ENCODE data around the gene DYRK3. TPM values are rescaled to one million over a fixed set of nuclear protein-coding genes. Genes with fewer than 3 reads are reported as not detected.

The DYRK3 gene
- total RNA-seq, 1 donor from 2014 or later: 9.5 TPM

DNA sequence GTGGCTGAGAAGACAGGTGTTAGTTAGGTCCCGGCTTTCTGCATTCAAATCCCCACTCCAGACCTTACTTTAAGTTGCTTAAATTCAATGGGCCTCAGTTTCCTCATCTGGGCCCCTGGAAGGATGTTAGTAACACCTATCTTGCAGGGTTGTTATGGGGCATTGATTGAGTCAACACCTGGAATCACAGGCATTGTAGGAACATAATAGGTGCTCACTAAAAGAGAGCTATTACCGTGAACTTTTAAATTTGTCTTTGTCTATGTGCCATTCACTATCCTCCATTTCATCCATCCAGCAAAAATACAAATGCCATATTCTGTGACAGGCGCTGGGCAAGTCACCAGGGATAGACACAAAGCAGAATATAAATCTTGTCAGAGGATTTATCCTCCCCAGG lies 38.9 kb downstream of the DYRK3 start:
- no peak for ATAC-seq
- intact Hi-C loops (cut with DNase I): no loop called here

DNA sequence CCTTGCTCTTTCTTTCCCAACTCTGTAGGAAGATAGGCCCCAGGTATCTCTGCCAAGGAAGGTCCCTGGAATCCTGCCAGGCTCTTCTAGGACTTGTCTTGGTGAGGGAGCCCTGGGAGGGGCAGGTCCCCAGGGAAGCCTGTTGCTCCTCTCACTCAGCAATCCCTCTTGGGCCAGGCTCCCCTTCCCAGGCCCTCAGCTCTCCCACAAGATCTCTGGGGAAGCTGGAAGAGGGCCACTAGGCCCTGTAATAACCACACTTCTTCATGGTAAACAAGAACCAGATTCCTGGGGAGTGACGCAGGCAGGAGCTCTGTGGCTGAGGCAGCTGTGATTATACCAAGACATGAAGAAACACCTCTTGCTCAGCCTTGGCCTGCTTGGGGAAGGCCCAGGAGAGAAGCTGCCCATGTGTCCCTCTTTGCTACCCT lies 39.4 kb downstream of the DYRK3 start:
- DNase-seq (ENCODE audit: low spot score) (peak; percentile 68), ATAC-seq (peak; percentile 64)
- intact Hi-C loops (cut with DNase I): no loop called here

More for the DNA sequence above, 38.9 kb downstream of the DYRK3 start:
- DNase-seq (ENCODE audit: low spot score): no peak

DNA sequence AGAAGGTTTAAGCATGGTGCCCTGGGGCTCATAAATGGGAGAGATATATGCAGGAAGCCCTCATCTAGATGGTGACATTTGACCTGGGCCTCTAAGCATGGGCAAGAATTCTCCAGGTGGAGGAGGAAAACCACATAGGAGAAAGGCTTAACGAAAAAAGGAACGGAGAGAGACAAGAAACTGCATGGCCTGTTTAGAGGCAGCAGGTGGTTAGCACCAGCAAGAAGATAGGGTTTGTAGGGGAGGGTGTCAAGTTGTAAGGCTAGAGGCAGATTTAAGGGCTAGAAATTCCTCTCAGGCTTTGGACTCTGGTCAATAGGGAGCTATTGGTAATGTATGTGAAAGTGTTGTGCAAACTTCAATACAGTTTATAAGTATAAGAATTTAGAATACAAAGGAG lies 41.2 kb downstream of the DYRK3 start:
- DNase-seq (ENCODE audit: low spot score) (no peak), ATAC-seq (no peak)
- intact Hi-C loops (cut with DNase I): no loop called here

DNA sequence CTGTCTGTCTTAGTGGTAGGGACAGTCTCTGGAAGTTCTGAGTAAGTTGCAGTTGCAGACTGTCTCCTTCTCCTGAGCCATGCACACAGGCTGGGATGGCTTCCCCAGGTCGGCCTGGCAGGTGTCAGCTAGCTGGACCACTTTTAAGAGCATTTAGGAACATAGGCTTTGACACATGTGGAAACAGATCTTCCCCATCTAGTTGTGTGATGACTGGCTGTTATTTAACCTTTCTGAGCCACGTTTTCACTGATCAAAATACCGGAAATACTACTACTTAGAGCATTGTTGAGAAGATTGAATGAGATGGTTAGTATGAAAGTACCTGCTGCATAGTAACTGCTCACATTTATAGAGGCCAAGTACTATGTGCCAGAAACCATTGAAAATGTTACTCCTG lies 43.2 kb downstream of the DYRK3 start:
- ATAC-seq: no peak
- no peak for DNase-seq (ENCODE audit: low spot score)
- intact Hi-C loops (cut with DNase I): no loop called here

DNA sequence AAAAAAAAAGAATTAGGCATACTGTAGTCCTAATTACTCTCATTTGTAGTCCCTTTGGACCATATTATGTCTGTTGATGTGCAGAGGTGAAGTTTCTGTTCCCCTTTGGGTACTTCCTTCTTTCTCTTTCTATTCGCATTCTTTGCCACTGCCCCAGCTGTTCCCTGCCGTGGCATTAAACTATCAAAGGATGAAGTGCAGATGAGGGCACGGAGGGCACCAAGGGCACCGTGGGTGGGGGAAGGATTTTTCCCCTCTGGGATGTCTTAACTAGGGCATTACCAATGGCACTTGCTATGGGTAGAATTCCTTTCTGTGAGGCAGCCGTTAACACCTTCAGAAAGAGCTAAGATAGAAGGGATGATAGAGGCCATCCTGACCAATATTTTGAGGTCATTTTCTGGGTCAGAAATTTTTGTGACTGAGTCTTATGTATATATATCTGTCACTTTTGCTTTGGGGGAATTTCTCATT lies 44.4 kb downstream of the DYRK3 start:
- ATAC-seq: no peak
- DNase-seq (ENCODE audit: low spot score): no peak
- intact Hi-C loops (cut with DNase I): no loop called here

DNA sequence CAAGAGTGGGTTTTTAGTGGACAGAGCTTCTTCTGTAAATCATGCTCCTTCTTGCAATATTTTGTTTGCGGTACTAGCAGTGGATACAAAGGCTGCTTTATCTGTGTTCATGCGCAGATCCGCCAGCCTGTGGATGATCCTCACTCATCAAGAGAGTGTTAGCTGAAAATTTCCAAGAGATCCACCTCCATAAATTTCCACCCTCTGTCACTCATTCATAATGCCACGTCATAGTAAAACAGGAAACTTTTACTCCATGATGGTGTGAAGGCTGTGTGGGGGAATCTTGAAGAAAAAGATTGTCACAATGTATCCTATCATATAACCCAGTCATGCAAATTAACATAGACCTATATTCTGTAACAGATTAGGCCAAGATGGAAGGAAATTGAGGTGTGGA lies 44.9 kb downstream of the DYRK3 start:
- ATAC-seq (no peak), DNase-seq (ENCODE audit: low spot score) (no peak)
- intact Hi-C loops (cut with DNase I): no loop called here

DNA sequence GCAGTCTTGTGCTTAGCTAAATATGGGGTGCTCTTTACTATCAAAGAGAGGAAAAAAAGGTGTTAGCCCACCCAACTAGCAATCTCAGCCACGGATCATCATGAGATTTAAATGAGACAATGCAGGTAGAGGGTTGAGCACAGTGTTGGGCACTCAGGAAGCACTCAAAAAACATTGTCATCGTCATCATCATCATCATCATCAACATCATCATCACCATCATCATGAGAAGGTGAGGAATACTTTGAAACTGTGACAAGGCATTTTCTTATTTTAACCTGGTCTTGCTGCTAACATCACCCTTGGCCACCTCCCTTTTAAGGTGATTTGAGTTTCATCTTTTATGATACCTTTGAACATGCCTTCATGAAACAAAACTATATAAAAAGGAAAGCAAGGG lies 46.0 kb downstream of the DYRK3 start:
- intact Hi-C loops (cut with DNase I): no loop called here
- DNase-seq (ENCODE audit: low spot score): no peak
- no peak for ATAC-seq

DNA sequence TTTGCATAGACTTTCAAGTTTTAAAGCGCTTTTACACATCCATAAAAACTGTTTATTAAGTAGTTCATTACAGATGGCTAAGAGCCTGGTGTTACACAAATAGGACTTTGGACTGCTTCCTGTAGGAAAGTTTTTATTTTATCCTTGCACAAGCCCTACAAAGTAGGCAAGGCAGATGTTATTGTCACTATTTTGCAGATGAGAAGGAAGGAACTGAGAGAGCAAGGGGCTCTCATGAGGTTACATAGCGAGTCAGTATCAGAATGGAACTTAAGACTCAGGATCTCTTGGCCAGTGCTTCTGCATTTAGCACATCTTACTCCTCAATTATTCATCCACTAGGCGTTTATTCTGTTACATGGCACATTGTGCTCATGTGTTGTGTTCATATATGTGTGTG lies 46.8 kb downstream of the DYRK3 start:
- intact Hi-C loops (cut with DNase I): no loop called here
- no peak for DNase-seq (ENCODE audit: low spot score)
- ATAC-seq: no peak

DNA sequence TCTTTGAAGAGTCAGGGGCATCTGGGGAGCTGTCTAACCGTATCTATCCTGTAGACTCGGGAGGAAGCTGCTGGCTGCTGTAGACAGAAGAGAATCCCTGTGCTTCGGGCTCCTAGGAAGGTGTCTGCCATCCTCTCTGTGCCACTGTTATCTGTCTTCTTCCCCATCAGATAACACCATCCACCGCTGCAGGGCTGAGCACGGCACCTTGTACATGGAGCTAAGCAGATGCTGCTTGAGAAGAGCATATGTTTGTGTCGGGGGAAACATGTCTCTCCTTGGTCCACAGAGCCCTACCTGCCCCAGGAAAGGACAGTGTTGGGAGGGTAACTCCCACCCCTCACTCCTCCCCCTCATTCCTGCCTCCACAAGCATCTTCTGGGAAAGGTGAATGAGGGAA lies 48.0 kb downstream of the DYRK3 start:
- ATAC-seq (no peak), DNase-seq (ENCODE audit: low spot score) (no peak)
- intact Hi-C loops (cut with DNase I): no loop called here

DNA sequence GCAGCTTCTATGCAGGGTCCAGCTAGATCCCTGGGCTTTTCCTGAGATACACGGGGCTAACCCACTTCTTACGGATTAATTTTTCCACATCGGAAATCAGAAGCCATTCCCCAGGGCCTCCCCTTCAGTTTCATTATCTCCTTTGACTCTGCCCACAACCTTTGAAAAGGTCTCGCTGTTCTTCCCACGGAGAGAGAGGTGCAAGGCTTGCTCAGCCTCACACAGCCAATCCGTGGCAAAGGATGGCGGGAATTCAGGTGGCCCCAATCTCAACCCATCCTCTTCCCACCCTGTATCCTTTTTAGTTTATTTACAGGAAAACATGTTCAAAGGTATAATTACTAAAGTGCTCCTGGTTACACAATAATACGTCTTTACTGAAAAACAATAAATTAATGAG lies 48.7 kb downstream of the DYRK3 start:
- ATAC-seq: no peak
- DNase-seq (ENCODE audit: low spot score): no peak
- intact Hi-C loops (cut with DNase I): no loop called here

DNA sequence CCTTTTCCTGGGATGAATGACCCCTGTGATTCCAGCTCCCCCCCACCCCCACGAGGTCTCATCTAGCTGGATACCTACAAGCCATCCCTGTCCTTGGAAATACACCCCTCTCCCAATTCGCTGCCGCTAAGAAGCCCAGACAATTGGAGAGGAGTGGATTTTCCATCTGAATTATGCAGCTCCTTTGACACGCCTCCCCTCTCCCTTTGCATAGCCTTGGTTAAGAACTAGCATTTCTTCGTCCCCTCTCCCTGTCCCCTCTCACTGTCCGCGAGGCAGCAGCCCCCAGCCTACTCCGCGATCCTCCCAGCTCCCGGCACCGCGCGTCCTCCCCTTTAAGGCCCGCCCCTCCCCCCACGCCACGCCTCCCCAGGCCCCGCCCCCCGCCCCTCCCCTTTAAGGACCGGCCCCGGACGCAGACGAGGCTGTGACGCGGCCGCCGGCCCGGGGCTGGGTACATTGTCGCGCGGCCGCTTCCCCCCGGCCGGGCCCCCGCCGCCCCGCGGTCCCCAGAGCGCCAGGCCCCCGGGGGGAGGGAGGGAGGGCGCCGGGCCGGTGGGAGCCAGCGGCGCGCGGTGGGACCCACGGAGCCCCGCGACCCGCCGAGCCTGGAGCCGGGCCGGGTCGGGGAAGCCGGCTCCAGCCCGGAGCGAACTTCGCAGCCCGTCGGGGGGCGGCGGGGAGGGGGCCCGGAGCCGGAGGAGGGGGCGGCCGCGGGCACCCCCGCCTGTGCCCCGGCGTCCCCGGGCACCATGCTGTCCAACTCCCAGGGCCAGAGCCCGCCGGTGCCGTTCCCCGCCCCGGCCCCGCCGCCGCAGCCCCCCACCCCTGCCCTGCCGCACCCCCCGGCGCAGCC lies 49.4 kb downstream of the DYRK3 start, which contains the start of gene MAPKAPK2:
MAPKAPK2 (plus strand) TSS at position 428 of the 856 bp plus-strand sequence; CDS start at position 753, 325 bp downstream.
- ATAC-seq (peak; percentile 90), DNase-seq (ENCODE audit: low spot score) (peak; percentile 87)
- intact Hi-C loops (cut with DNase I): no loop called here

DNA sequence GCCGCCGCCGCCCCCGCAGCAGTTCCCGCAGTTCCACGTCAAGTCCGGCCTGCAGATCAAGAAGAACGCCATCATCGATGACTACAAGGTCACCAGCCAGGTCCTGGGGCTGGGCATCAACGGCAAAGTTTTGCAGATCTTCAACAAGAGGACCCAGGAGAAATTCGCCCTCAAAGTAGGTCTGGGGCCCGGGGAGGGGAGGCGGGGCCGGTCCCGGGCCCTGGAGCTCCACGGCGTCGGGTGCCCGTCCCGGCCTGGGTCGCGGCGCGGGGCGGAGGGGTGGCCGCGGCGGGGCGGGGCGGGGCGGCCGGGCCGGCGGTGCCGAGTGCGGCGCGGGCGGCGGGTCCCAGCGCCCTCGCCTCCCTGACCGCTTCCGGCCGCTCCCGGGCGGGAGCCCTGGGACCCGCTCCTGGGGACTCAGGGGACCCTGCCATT lies 50.0 kb downstream of the DYRK3 start:
- intact Hi-C loops (cut with DNase I): no loop called here
- peak; percentile 63 for ATAC-seq
- DNase-seq (ENCODE audit: low spot score): peak; percentile 72

DNA sequence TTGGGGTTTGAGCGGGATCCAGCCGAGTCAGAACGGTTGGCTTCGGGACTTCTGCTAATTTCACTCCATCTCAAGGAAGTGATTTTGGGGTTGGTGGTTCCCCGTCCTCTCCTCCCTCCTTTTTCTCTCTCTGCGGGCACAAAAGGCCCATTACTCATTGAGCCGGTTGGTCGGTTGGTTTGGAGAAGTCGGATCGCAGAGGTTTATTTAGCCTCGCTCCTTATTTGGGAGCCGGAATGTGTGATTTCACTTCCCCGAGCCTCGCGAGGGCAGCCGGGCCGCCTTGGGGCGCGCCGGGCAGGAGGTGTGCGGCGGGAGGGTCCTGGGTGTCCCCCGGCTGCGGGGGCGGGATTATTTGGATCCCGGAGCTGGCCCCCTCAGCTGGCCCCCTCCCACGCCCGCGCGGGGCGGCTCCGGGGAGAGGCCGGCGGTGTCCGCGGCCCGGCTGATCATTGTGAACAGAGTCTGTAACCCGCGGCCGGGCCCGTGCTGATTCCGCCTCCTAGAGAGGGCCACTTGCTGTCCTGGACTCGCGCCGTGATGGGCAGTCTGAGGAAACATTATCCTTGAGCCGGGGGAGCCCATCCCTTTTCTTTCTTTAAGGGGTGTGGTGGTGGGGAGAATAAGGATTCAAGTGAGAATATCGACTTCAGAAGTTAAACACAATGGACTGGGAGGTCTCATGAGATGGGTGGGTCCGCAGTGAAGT lies 50.6 kb downstream of the DYRK3 start:
- peak; percentile 68 for DNase-seq (ENCODE audit: low spot score)
- intact Hi-C loops (cut with DNase I): no loop called here

DNA sequence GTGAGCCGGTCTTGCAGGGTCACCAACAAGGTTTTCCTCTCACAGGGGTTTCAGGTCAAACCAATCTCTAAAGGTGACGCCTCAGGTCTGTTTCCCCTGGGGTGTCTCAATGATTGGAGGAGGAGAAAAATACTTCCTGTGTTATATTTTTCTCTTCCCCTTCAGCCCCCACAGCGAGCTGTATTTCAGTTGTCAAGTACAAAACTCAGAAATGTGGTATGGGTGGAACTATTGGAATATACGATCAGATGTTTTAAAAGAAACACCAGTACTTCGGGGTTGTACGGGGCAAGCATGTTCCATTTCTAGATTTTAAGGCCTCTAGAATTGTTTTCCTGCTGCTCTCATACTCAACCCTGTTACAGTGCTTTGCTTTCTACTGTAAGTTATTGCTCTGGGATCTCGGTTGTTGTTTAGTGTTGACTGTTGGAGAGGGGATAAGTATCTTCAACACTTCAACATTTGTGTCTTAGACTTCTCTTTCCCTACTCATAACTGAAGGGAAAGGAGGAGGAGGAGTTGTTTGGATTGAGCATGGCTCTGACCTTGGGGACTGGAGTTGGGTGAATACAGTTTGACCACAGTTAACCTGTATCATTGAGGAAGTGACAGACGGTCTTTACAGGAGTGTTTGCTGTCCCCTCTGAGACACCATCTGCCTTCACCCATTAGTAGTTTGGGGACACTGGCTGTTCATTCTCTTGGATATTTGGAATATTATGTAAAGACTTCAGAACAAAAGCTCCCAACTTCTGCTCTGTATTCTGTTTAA lies 51.3 kb downstream of the DYRK3 start:
- ATAC-seq (no peak), DNase-seq (ENCODE audit: low spot score) (no peak)
- intact Hi-C loops (cut with DNase I): no loop called here

More for the DNA sequence above, 50.6 kb downstream of the DYRK3 start:
- peak; percentile 69 for ATAC-seq

DNA sequence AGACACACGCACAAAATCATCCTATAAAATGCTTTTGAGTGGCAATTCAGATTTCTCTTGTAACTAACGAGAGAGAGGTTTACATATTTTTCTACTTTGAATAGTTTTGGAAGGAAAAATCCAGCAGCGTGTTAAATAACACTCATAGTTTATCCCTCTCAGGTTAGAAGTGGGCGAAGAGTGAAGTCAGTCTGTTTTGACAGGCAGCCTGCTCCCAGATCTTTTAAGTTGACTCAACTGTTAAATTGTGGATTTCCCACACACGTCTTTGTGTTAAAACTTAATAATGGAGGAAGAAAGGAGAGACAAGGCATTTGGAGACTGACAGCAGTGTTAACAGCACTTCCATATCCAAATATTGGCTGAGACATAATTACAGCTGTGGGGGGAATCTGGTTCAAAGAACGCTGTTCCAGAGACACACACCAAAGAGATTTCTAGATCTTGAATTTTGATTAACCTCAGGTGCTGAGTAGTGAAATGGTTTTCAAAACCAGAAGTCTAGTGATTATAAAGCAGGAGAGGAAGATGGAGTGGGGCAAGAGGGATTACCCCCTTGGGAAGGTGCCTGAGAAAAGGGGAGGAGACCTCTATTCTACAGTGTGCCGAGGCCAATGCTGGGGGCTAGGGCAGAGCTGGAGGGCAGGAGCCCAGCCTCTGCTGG lies 52.0 kb downstream of the DYRK3 start:
- ATAC-seq (no peak), DNase-seq (ENCODE audit: low spot score) (no peak)
- intact Hi-C loops (cut with DNase I): no loop called here

DNA sequence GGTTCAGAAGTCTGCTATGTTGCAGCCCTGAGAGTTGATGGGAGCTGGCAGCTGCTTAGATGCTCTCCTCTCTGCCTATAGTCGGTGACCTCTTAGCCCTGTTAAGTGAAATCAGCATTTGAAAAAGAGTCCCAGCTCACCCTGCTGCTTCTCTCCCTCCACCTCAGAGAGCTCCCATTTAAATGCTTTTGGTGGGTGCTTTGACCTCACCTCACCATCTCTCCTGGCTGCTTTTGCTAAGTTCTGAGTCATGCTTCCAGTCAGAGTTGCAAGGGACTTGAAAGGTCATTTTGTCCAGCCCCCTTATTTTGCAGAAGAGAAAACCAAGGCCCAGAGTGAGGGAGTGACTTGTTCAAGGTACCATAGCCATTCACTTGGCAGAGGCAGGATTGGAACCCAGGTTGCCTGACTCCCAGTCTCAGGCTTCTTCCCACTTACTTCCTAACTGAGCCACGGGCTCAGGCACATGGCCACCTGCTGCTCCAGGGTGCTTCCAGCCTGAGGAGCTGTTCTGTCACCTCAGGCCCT lies 52.6 kb downstream of the DYRK3 start:
- ATAC-seq: no peak
- intact Hi-C loops (cut with DNase I): no loop called here
- DNase-seq (ENCODE audit: low spot score): no peak

DNA sequence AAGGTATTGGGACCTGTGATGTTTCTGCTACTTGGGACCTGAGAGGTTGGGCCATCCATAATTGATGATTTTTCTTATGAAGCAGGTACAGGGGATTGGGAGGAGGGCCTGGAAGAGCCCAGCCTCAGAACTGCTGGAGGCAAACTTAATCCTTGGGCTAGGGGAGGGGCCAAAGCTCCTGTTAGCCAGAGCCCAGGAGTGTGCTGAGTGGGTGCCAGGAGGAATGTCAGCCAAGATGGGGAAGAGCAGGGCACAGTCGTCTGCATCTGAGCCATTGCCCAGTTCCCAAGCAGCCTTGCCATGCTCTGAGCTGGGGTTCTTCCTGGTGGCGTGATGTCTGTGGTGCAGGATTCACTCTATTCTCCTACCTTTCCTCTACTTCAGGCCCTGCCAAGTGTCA lies 55.2 kb downstream of the DYRK3 start:
- ATAC-seq: no peak
- no peak for DNase-seq (ENCODE audit: low spot score)
- intact Hi-C loops (cut with DNase I): no loop called here

DNA sequence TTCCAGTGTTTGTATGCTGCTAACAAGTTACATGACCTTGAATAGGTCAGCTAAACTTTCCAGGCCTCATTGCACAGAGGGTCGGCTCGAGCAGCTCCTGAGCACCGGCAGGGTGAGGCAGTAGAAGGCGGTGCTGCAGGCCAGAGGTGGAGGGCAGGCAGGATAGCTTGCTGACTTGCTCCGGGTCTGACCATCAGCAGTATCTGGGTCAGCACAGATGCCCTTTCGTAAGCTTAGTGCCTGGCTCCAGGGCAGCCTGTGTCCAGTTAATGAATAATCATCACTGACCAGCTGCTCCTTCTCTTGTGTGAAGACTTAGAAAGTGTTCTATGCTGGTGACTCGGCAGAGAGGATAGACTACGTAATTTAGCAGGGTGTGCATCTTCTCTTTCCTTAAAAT lies 56.3 kb downstream of the DYRK3 start:
- intact Hi-C loops (cut with DNase I): no loop called here
- DNase-seq (ENCODE audit: low spot score): no peak
- ATAC-seq: no peak

DNA sequence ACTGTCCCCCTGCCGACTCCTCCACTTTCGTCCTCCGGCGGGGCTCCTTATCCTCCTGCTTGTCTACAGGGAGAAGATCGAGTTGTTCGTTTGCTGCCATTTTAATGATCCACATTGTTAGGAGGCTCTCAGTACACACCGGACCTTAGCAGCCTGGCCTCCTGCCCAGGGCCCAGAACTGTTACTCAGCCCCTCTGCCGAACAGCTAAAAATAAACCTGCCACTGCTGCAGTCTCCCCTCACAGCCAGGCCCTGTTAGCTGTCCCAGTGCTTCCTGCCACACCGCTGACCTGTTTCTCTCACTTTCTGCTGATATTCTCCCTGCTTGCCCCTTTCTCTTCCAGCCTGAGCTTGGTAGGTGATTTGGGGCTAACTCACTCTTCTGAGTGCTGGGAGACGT lies 57.7 kb downstream of the DYRK3 start:
- DNase-seq (ENCODE audit: low spot score): no peak
- ATAC-seq: peak; percentile 64
- intact Hi-C loops (cut with DNase I): no loop called here

Measured in sciatic nerve (tissue), 2 donors.